HT1080 (cell line): Measurements from ENCODE around the gene SPSB1. TPM values are rescaled to one million over a fixed set of nuclear protein-coding genes. Genes with fewer than 3 reads are reported as not detected.

Experiments used
- DNase-seq: peaks from one replicate; pipeline ENCODE4 v3.0.0-alpha.2; 2015; ENCODE audit warnings: low read depth
- total RNA-seq: library from RNA; depleted of rRNA; stranded (reverse); fragments of >200 nt; shearing (Covaris generic); gene quantifications from 2 replicates; pipeline ENCODE4 v1.2.3, GENCODE V29; 2014

Gene SPSB1
- total RNA-seq, 1 experiment from 2014 or later, result 18.3 TPM

- DNase-seq, result no peak
These were observed 48.2 kb downstream of the SPSB1 start for GRCh38 chr1:9340864-9341263.

- DNase-seq, result no peak
These were observed 48.7 kb downstream of the SPSB1 start for GRCh38 chr1:9341301-9341845.

GRCh38 chr1:9343269-9343668, 50.6 kb downstream of the SPSB1 start:
- no peak for DNase-seq

GRCh38 chr1:9344426-9345200, 51.9 kb downstream of the SPSB1 start:
- no peak for DNase-seq

- no peak for DNase-seq
These were observed 52.8 kb downstream of the SPSB1 start for GRCh38 chr1:9345471-9345870.

GRCh38 chr1:9345922-9346321, 53.2 kb downstream of the SPSB1 start:
- no peak for DNase-seq

- no peak for DNase-seq
These were observed 53.9 kb downstream of the SPSB1 start for GRCh38 chr1:9346566-9346965.

- no peak for DNase-seq
These were observed 54.6 kb downstream of the SPSB1 start for GRCh38 chr1:9347095-9347850.

GRCh38 chr1:9349331-9349851, 56.7 kb downstream of the SPSB1 start:
- no peak for DNase-seq

GRCh38 chr1:9350013-9350908, 57.6 kb downstream of the SPSB1 start:
- peak; percentile 22 for DNase-seq

- DNase-seq, result no peak
These were observed 58.3 kb downstream of the SPSB1 start for GRCh38 chr1:9350960-9351359.

- DNase-seq, result no peak
These were observed 59.1 kb downstream of the SPSB1 start for GRCh38 chr1:9351654-9352271.

GRCh38 chr1:9352377-9353134, 59.9 kb downstream of the SPSB1 start:
- no peak for DNase-seq

GRCh38 chr1:9355503-9355902, 62.8 kb downstream of the SPSB1 start:
- DNase-seq, result no peak

- no peak for DNase-seq
These were observed 63.3 kb downstream of the SPSB1 start for GRCh38 chr1:9356021-9356420.

GRCh38 chr1:9356829-9357466, 64.3 kb downstream of the SPSB1 start:
- DNase-seq, result no peak

GRCh38 chr1:9357958-9358357, 65.3 kb downstream of the SPSB1 start:
- DNase-seq, result no peak

GRCh38 chr1:9360371-9361064, 67.8 kb downstream of the SPSB1 start:
- no peak for DNase-seq
